ENCODE measurements around the gene MCC. TPM values are rescaled to one million over a fixed set of nuclear protein-coding genes. Genes with fewer than 3 reads are reported as not detected.

The MCC gene
- total and polyA plus RNA-seq, 2 of the 4 experiments (the other 2 are of a cell fraction): 5.0 to 20.6 TPM

- no peak overlapping the region for H4K8ac ChIP-seq (ENCODE audit: low read depth in 2 of 2, low read length in 2 of 2)
- no peak overlapping the region for H3K14ac ChIP-seq (replicated peaks; ENCODE audit: low read depth, low read length)
- no peaks in the 10 kb centered on the region for H3K9me3 ChIP-seq (ENCODE audit: control insufficient read depth, insufficient read depth, low read length)
- no peak overlapping the region for H3K27ac ChIP-seq (ENCODE audit: insufficient read depth, low read length)
- intact Hi-C loops (cut with micrococcal nuclease): no loop called here
- no peak overlapping the region for H4K5ac ChIP-seq (ENCODE audit: low read depth, low read length)
- H2BK15ac ChIP-seq (ENCODE audit: low read depth, low read length): no peak overlapping the region
- no peaks in the 10 kb centered on the region for H4K20me1 ChIP-seq (ENCODE audit: insufficient read depth, low read length)
- no peaks in the 10 kb centered on the region for H3K27me3 ChIP-seq (ENCODE audit: control insufficient read depth, insufficient read depth, low read length)
- H2AK9ac ChIP-seq (replicated peaks; ENCODE audit: low read depth, low read length, poor library complexity): no peak overlapping the region
- H2AK5ac ChIP-seq (ENCODE audit: low read depth, low read length): no peak overlapping the region
- H3K4ac ChIP-seq (ENCODE audit: low read depth, low read length): no peak overlapping the region
- H3K4me1 ChIP-seq (ENCODE audit: control insufficient read depth, insufficient read depth, low read length): no peaks in the 10 kb centered on the region
- no peak for TF ChIP-seq RCOR1 (IDR thresholded peaks at IDR 0.05; ENCODE audit: insufficient replicate concordance, low read length)
- TF ChIP-seq USF2 (IDR thresholded peaks at IDR 0.05; ENCODE audit: low read depth, low read length): no peak
- TF ChIP-seq RFX5 (IDR thresholded peaks at IDR 0.05; ENCODE audit: low read depth, low read length): no peak
- no peak for TF ChIP-seq MXI1 (IDR thresholded peaks at IDR 0.05; ENCODE audit: borderline replicate concordance, low read depth, low read length)
- TF ChIP-seq CEBPB (IDR thresholded peaks at IDR 0.05; ENCODE audit: low read depth, low read length): no peak
- no peak for TF ChIP-seq MAFK (IDR thresholded peaks at IDR 0.05; ENCODE audit: low read depth, low read length)
- TF ChIP-seq RAD21 (IDR thresholded peaks at IDR 0.05; ENCODE audit: low read length): no peak
- TF ChIP-seq, protein P1, sequence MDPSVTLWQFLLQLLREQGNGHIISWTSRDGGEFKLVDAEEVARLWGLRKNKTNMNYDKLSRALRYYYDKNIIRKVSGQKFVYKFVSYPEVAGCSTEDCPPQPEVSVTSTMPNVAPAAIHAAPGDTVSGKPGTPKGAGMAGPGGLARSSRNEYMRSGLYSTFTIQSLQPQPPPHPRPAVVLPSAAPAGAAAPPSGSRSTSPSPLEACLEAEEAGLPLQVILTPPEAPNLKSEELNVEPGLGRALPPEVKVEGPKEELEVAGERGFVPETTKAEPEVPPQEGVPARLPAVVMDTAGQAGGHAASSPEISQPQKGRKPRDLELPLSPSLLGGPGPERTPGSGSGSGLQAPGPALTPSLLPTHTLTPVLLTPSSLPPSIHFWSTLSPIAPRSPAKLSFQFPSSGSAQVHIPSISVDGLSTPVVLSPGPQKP (IDR thresholded peaks at IDR 0.05; ENCODE audit: borderline replicate concordance, low read depth, low read length): no peak
- TF ChIP-seq CHD1 (IDR thresholded peaks at IDR 0.05; ENCODE audit: low read depth, low read length): no peak
- TF ChIP-seq CTCF (conservative IDR thresholded peaks at IDR 0.05; ENCODE audit: low read depth, low read length): no peak
- TF ChIP-seq SMC3 (IDR thresholded peaks at IDR 0.05; ENCODE audit: low read depth, low read length): no peak
- TF ChIP-seq MAZ (IDR thresholded peaks at IDR 0.05; ENCODE audit: borderline replicate concordance, low read depth, low read length): no peak
- TF ChIP-seq FOS (IDR thresholded peaks at IDR 0.05; ENCODE audit: low read depth, low read length): no peak
- TF ChIP-seq NFE2L2 (IDR thresholded peaks at IDR 0.05; ENCODE audit: low read depth, low read length): no peak
- no peak for TF ChIP-seq BHLHE40 (IDR thresholded peaks at IDR 0.05; ENCODE audit: low read depth, low read length)
- no peak for TF ChIP-seq POLR2A (IDR thresholded peaks at IDR 0.05; ENCODE audit: low read depth, low read length)
- POLR2A ChIA-PET (ENCODE audit: unreplicated experiment): no interaction called here
- H2AFZ ChIP-seq (replicated peaks; ENCODE audit: low read length, poor library complexity): no peak overlapping the region
- H3K36me3 ChIP-seq (ENCODE audit: control insufficient read depth, insufficient read depth, low read length): peaks cover 11% of the 10 kb centered on the region
- H3K4me3 ChIP-seq (ENCODE audit: insufficient read depth, low read depth, low read length): no peak overlapping the region
- no peak overlapping the region for H4K91ac ChIP-seq (ENCODE audit: insufficient read depth, low read depth, low read length)
- dilution Hi-C loops (cut with HindIII; ENCODE audit: low sequenced_read_pairs, unreplicated experiment): no loop called here
- no peaks in the 10 kb centered on the region for H3K9me1 ChIP-seq (ENCODE audit: insufficient read depth, low read length)
- H2BK5ac ChIP-seq (ENCODE audit: low read depth, low read length, poor library complexity, severe bottlenecking): no peak overlapping the region
- no TSS peak for BruUV-seq (replicated peaks)
- CTCF ChIA-PET: no interaction called here
- no peak overlapping the region for H2BK20ac ChIP-seq (ENCODE audit: low read depth, low read length)
- no peak overlapping the region for H3K18ac ChIP-seq (ENCODE audit: low read depth, low read length)
- no peak overlapping the region for H2BK120ac ChIP-seq (ENCODE audit: low read depth, low read length)
- H3K79me1 ChIP-seq (ENCODE audit: low read depth in 1 of 2, low read length in 2 of 2): 0 out of 4 replicates have a peak, but pooled peaks cover 0 to 4% of the 10 kb centered on the region in 2 experiments
- H3K23ac ChIP-seq (ENCODE audit: low read depth, low read length): no peak overlapping the region
- ATAC-seq (ENCODE audit: low read depth) (no peak), DNase-seq (no peak)
- H3K9ac ChIP-seq (ENCODE audit: low read depth, low read length): no peak overlapping the region
- in situ Hi-C loops (cut with MboI; ENCODE audit: low sequenced_read_pairs): no loop called here
- no peak overlapping the region for H3K56ac ChIP-seq (ENCODE audit: extremely low read depth, insufficient read depth, low read length)
- 100% methylated on average over 2 of the region's 5 CpGs; no CpG with 5 or more reads in 1 of the 2 experiments for WGBS, 2 experiments (ENCODE audit: extremely low coverage in 2 of 2, insufficient read length in 1 of 2)
- no peak overlapping the region for H3K4me2 ChIP-seq (ENCODE audit: low read depth, low read length)
Observed at GRCh38 chr5:113108485-113108884, 379.8 kb downstream of the MCC start.
